Measurements from ENCODE around the gene FLG2. TPM values are rescaled to one million over a fixed set of nuclear protein-coding genes. Genes with fewer than 3 reads are reported as not detected.

Gene FLG2
- total RNA-seq, 2 donors from 2014 or later = not detected

DNA sequence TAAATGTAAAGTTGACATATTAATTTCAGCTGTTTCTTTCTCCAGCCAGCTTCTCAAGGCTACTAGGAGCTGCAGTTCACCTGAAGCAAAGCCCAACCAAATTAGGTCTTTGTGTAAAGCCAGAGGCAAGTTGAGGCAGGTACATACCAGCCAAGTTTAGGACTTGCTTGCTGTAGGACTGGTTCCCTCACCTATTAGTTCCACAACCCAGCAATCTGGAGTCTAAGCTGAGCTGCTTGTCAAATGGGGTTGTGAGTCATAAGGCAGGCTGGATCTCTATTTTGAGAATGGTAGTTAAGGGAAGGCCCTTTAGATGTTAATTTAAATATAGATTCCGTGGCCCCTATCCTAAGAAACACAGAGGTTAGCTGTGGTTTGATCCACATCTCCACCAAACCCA is 7.6 kb upstream of the FLG2 start:
- Histone ChIP-seq H3K36me3 (no peaks in the 10 kb centered on the region), H3K4me1 (no peaks in the 10 kb centered on the region), H3K9ac (ENCODE audit: low read depth in 2 of 2, low read length in 2 of 2) (no peak overlapping the region), H3K9me3 (no peaks in the 10 kb centered on the region), H3K4me3 (no peak overlapping the region), H3K27me3 (no peaks in the 10 kb centered on the region), H3K27ac (no peak overlapping the region)
- TF ChIP-seq, protein P1, sequence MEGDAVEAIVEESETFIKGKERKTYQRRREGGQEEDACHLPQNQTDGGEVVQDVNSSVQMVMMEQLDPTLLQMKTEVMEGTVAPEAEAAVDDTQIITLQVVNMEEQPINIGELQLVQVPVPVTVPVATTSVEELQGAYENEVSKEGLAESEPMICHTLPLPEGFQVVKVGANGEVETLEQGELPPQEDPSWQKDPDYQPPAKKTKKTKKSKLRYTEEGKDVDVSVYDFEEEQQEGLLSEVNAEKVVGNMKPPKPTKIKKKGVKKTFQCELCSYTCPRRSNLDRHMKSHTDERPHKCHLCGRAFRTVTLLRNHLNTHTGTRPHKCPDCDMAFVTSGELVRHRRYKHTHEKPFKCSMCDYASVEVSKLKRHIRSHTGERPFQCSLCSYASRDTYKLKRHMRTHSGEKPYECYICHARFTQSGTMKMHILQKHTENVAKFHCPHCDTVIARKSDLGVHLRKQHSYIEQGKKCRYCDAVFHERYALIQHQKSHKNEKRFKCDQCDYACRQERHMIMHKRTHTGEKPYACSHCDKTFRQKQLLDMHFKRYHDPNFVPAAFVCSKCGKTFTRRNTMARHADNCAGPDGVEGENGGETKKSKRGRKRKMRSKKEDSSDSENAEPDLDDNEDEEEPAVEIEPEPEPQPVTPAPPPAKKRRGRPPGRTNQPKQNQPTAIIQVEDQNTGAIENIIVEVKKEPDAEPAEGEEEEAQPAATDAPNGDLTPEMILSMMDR (IDR thresholded peaks at IDR 0.05) = no peak
- no peak for DNase-seq
- intact Hi-C loops (cut with DNase I) = no loop called here

DNA sequence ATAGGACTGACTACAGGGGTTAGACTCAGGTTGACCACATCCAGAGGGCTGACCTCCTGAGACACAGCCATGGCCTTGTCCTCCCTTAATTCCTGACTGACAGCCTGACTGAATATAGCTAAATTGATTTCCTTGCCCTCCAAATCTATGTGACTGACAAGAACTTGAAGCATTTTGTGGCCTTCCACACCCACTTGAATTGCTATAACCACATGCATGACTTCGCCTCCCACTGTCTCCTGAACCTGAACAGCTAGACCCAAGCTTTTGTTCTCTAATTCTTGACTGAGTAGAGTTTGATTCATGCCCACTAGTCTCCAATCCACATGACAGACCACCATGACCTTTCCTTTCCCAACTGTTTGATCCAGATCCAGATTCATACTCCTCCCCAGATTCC is 3.1 kb downstream of the FLG2 start:
- no peaks in the 10 kb centered on the region for H3K36me3 ChIP-seq
- H3K4me1 ChIP-seq = no peaks in the 10 kb centered on the region
- intact Hi-C loops (cut with DNase I) = no loop called here
- no peak overlapping the region for H3K4me3 ChIP-seq
- TF ChIP-seq, protein P1 (IDR thresholded peaks at IDR 0.05) = no peak
- H3K9ac ChIP-seq (ENCODE audit: low read depth in 2 of 2, low read length in 2 of 2) = no peak overlapping the region
- no peaks in the 10 kb centered on the region for H3K27me3 ChIP-seq
- H3K27ac ChIP-seq = no peak overlapping the region
- no peaks in the 10 kb centered on the region for H3K9me3 ChIP-seq
- DNase-seq = no peak

DNA sequence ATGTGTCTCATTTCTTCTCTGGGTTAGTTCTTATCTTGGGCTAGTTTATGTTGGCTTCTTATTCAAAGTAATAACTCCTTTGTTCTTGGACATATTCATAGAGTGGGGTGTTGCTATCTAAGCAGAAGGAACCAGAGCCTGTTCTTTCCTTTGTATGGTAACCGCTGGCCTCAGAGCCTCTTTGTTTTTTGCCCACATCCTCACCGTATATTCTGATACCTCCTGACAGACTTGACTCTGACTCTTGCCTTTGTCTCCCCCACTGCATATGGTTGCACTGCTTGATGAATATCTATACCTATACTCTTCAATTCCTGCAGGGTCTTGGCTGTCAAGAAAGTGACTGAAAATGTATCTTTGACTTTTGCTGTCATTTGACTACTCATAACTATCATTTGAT is 10.2 kb downstream of the FLG2 start:
- intact Hi-C loops (cut with DNase I) = loop anchor here (10.0 kb wide), 1 partner anchor 295 kb away; no protein-coding TSS in a partner anchor
- DNase-seq = no peak
- TF ChIP-seq, protein P1 (IDR thresholded peaks at IDR 0.05) = no peak
- Histone ChIP-seq H3K27ac (no peak overlapping the region), H3K4me1 (no peaks in the 10 kb centered on the region), H3K9ac (ENCODE audit: low read depth in 2 of 2, low read length in 2 of 2) (no peak overlapping the region), H3K36me3 (no peaks in the 10 kb centered on the region), H3K27me3 (no peaks in the 10 kb centered on the region), H3K4me3 (no peak overlapping the region), H3K9me3 (no peaks in the 10 kb centered on the region)

DNA sequence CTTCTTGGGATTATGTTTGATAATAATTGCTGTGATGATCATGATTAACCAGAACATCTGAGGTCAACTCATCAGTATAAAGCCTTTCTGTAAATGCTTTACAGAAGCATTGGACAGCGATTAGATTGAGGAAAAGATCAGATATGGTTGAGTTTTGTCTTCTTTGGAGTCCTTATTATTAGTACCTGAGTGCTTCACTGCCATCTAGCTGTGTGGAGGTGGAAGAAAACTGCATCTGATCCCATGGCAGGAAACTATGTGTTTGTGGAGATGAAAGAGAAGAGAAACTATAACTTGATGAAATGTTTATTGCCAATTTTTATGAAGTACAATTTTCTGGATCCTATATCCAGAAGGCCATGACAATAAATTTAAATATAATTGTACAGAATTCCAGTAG is 11.4 kb downstream of the FLG2 start:
- H3K36me3 ChIP-seq = no peaks in the 10 kb centered on the region
- intact Hi-C loops (cut with DNase I) = loop anchor here (10.0 kb wide), 1 partner anchor 294 kb away; no protein-coding TSS in a partner anchor
- no peak overlapping the region for H3K9ac ChIP-seq (ENCODE audit: low read depth in 2 of 2, low read length in 2 of 2)
- H3K4me3 ChIP-seq = no peak overlapping the region
- DNase-seq = no peak
- no peak overlapping the region for H3K27ac ChIP-seq
- H3K27me3 ChIP-seq = no peaks in the 10 kb centered on the region
- TF ChIP-seq, protein P1 (IDR thresholded peaks at IDR 0.05) = no peak
- H3K9me3 ChIP-seq = no peaks in the 10 kb centered on the region
- H3K4me1 ChIP-seq = no peaks in the 10 kb centered on the region

DNA sequence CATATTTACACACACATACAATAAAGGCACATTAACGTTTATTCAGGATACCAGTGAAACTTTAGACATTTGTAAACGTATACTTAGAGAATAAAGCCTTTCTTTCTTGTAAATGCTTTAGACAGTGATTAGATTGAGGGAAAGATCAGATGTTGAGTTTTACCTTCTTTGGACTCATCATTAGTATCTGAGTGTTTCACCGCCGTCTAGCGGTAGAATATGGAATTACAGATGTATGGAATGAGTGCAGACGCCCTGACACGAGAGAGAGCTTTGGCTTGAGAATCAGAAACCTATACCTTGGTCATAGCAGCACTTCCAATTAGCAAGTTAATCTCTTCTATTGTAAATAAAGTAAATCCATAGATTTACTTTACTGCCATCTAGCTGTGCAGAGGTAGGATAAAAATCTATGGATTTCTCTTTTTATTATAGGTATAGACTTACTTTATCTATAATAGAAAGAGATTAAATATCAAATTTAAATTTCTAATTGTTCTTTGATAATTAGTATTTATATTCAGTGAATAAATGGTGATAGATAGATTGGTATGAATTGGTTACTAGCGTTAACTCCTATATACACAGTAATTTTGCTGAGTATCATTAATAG is 12.6 kb downstream of the FLG2 start:
- H3K27ac ChIP-seq = no peak overlapping the region
- intact Hi-C loops (cut with DNase I) = loop anchor here (10.0 kb wide), 1 partner anchor 292 kb away; no protein-coding TSS in a partner anchor
- no peaks in the 10 kb centered on the region for H3K36me3 ChIP-seq
- H3K27me3 ChIP-seq = no peaks in the 10 kb centered on the region
- no peak overlapping the region for H3K9ac ChIP-seq (ENCODE audit: low read depth in 2 of 2, low read length in 2 of 2)
- no peaks in the 10 kb centered on the region for H3K4me1 ChIP-seq
- TF ChIP-seq, protein P1 (IDR thresholded peaks at IDR 0.05) = peak; percentile 78
- peak; percentile 53 for DNase-seq
- H3K4me3 ChIP-seq = no peak overlapping the region
- H3K9me3 ChIP-seq = no peaks in the 10 kb centered on the region
